Brain microvascular endothelial cell (primary cell): ENCODE measurements around the gene VAV1.

Source experiments
- DNase-seq: peaks from one replicate; pipeline ENCODE4 v3.0.0-alpha.2; 2020
- H3K27ac ChIP-seq: fragments of 250-450 bp; sonication (Bioruptor Pico); 2 replicates; pipeline ENCODE4 v1.5.1; 2020; ENCODE audit warnings: mild to moderate bottlenecking, moderate library complexity
- H3K27me3 ChIP-seq: fragments of 250-450 bp; sonication (Bioruptor Pico); replicated peaks from 2 replicates; pipeline ENCODE4 v1.5.1; 2020; ENCODE audit warnings: mild to moderate bottlenecking
- H3K36me3 ChIP-seq: fragments of 250-450 bp; sonication (Bioruptor Pico); replicated peaks from 2 replicates; pipeline ENCODE4 v1.5.1; 2020; ENCODE audit warnings: mild to moderate bottlenecking
- H3K4me3 ChIP-seq: 2 replicates; pipeline ENCODE4 v1.5.1; 2011; ENCODE audit warnings: low read depth, mild to moderate bottlenecking, control low read depth, low read length, moderate library complexity
- CTCF ChIP-seq: IDR thresholded peaks from 2 replicates; pipeline ENCODE4 v1.5.1; 2011; ENCODE audit warnings: low read depth, mild to moderate bottlenecking, moderate library complexity, low read length, control low read depth, inconsistent platforms; ENCODE audit errors: missing control alignments
- in situ Hi-C: cut with HindIII; loops from 2 replicates; pipeline ENCODE4 v1.10.0; 2017; ENCODE audit warnings: low sequenced_read_pairs, low pct_ligation_motif_present

The VAV1 gene

GRCh38 chr19:6731822-6732221 is 40.7 kb upstream of the VAV1 start:
- no peak overlapping the region for H3K4me3 ChIP-seq
- no peaks in the 10 kb centered on the region for H3K27me3 ChIP-seq
- peaks cover 9% of the 10 kb centered on the region for H3K36me3 ChIP-seq
- no peak for TF ChIP-seq CTCF
- in situ Hi-C loops, result no loop called here
- no peak overlapping the region for H3K27ac ChIP-seq
- no peak for DNase-seq

GRCh38 chr19:6732803-6733337 is 39.6 kb upstream of the VAV1 start:
- in situ Hi-C loops, result no loop called here
- H3K4me3 ChIP-seq, result no peak overlapping the region
- TF ChIP-seq CTCF, result no peak
- no peaks in the 10 kb centered on the region for H3K27me3 ChIP-seq
- no peak overlapping the region for H3K27ac ChIP-seq
- DNase-seq, result no peak
- peaks cover 9% of the 10 kb centered on the region for H3K36me3 ChIP-seq

GRCh38 chr19:6733338-6734095 is 39.0 kb upstream of the VAV1 start:
- Histone ChIP-seq H3K36me3 (peaks cover 9% of the 10 kb centered on the region), H3K4me3 (no peak overlapping the region), H3K27me3 (no peaks in the 10 kb centered on the region), H3K27ac (no peak overlapping the region)
- no peak for DNase-seq
- TF ChIP-seq CTCF, result peak; percentile 29
- in situ Hi-C loops, result no loop called here

GRCh38 chr19:6734096-6734696 is 38.3 kb upstream of the VAV1 start:
- Histone ChIP-seq H3K27ac (no peak overlapping the region), H3K27me3 (no peaks in the 10 kb centered on the region), H3K4me3 (no peak overlapping the region), H3K36me3 (peaks cover 9% of the 10 kb centered on the region)
- in situ Hi-C loops, result no loop called here
- DNase-seq, result no peak
- TF ChIP-seq CTCF, result no peak

- Histone ChIP-seq H3K4me3 (no peak overlapping the region), H3K27me3 (no peaks in the 10 kb centered on the region), H3K27ac (no peak overlapping the region), H3K36me3 (peaks cover 9% of the 10 kb centered on the region)
- in situ Hi-C loops, result no loop called here
- no peak for DNase-seq
- no peak for TF ChIP-seq CTCF
These were observed 37.2 kb upstream of the VAV1 start for GRCh38 chr19:6735181-6735911.
